K562 (cell line): Measurements from ENCODE around the gene KDF1. TPM values are rescaled to one million over a fixed set of nuclear protein-coding genes. Genes with fewer than 3 reads are reported as not detected.

ENCODE experiments used
- GABPB1 ChIP-seq: sonication (generic); formaldehyde crosslinking; IDR thresholded peaks from 2 replicates; pipeline ENCODE4 v1.8.0; 2022; ENCODE audit warnings: mild to moderate bottlenecking, missing genetic modification reagents
- LEF1 ChIP-seq: fragments of 450-650 bp; IDR thresholded peaks from 2 replicates; pipeline ENCODE4 v1.6.1; 2016; ENCODE audit warnings: mild to moderate bottlenecking
- MEF2D ChIP-seq: conservative IDR thresholded peaks from 2 replicates; pipeline ENCODE4 v1.6.1; 2016; ENCODE audit warnings: low read depth, missing genetic modification characterization, missing compliant biosample characterization
- NFATC3 ChIP-seq: fragments of 450-650 bp; IDR thresholded peaks from 2 replicates; pipeline ENCODE4 v1.6.1; 2017; ENCODE audit warnings: mild to moderate bottlenecking
- NR1H2 ChIP-seq: sonication (generic); formaldehyde crosslinking; IDR thresholded peaks from 2 replicates; pipeline ENCODE4 v1.4.0; 2020; ENCODE audit warnings: mild to moderate bottlenecking, missing genetic modification reagents
- NR2C1 ChIP-seq, 2 experiments: fragments of 450-650 bp; IDR thresholded peaks; 2 replicates each; pipeline ENCODE4 v1.6.1; 2017; ENCODE audit warnings: mild to moderate bottlenecking in 2 of 2, antibody characterized with exemption in 1 of 2, inconsistent platforms in 1 of 2, missing compliant biosample characterization in 1 of 2, missing genetic modification characterization in 1 of 2
- OTX1 ChIP-seq: fragments of 450-650 bp; formaldehyde crosslinking; IDR thresholded peaks from 2 replicates; pipeline ENCODE4 v1.4.0; 2022; ENCODE audit warnings: mild to moderate bottlenecking
- RFX5 ChIP-seq: IDR thresholded peaks from 2 replicates; pipeline ENCODE4 v1.6.1; 2011; ENCODE audit warnings: low read depth, mild to moderate bottlenecking, improper control_type of control experiment, low read length
- SIN3A ChIP-seq, 2 experiments: fragments of 150-350 bp in 1 of 2; IDR thresholded peaks; 2 replicates each; pipeline ENCODE4 v1.6.1; 2011 to 2016; ENCODE audit warnings: borderline replicate concordance in 2 of 2, low read depth in 2 of 2, low read length in 2 of 2, mild to moderate bottlenecking in 2 of 2, moderate library complexity in 2 of 2; ENCODE audit not compliant: control insufficient read depth in 1 of 2
- SNAPC5 ChIP-seq: fragments of 250-450 bp; sonication (Bioruptor Pico); IDR thresholded peaks from 2 replicates; pipeline ENCODE4 v1.8.0; 2021; ENCODE audit warnings: moderate library complexity, mild to moderate bottlenecking, inconsistent platforms
- SP1 ChIP-seq: sonication (generic); formaldehyde crosslinking; IDR thresholded peaks from 2 replicates; pipeline ENCODE4 v1.8.1; 2022; ENCODE audit warnings: mild to moderate bottlenecking, missing genetic modification reagents
- ZBTB17 ChIP-seq: fragments of 450-650 bp; formaldehyde crosslinking; IDR thresholded peaks from 2 replicates; pipeline ENCODE4 v1.4.0; 2020; ENCODE audit warnings: mild to moderate bottlenecking
- ZNF324 ChIP-seq: fragments of 250-450 bp; sonication (Bioruptor Pico); IDR thresholded peaks from 2 replicates; pipeline ENCODE4 v1.4.0; 2020; ENCODE audit warnings: mild to moderate bottlenecking
- polyA plus RNA-seq, 8 experiments: library from polyadenylated mRNA; depleted of rRNA in 4 of 8; stranded (reverse) in 5 of 8; unstranded in 3 of 8; fragments of >200 nt; fragmentation: Nextera tagmentation in 2 of 8; fragmentation: Illumina TruSeq in 1 of 8; extraction: Ambion mirVana in 2 of 8; extraction: Trizol in 1 of 8; gene quantifications; 2 replicates each; pipeline versions ENCODE4 v1.2.1 to v1.2.3, GENCODE V29; 2011 to 2014; ENCODE audit warnings: inconsistent platforms in 1 of 8, missing spikeins in 1 of 8
- total RNA-seq, 7 experiments: library from RNA; depleted of rRNA in 6 of 7; stranded (reverse); fragments of >200 nt in 6 of 7; fragmentation: Illumina TruSeq in 2 of 7; extraction: Trizol in 2 of 7; gene quantifications; 2 replicates each; pipeline versions ENCODE4 v1.2.1 to v1.2.3, GENCODE V29; 2011 to 2021; ENCODE audit warnings: low replicate concordance in 1 of 7
- TF ChIP-seq, protein P1 (sequence below), 2 experiments: fragments of 450-650 bp; formaldehyde crosslinking in 1 of 2; IDR thresholded peaks; 2 replicates each; pipeline versions ENCODE4 v1.4.0 to v1.6.1; 2014 to 2020; ENCODE audit warnings: mild to moderate bottlenecking in 2 of 2, borderline replicate concordance in 1 of 2, low read depth in 1 of 2
- TF ChIP-seq, protein P2 (sequence below): fragments of 450-650 bp; IDR thresholded peaks from 2 replicates; pipeline ENCODE4 v1.6.1; 2018; ENCODE audit not compliant: partially characterized antibody

KDF1 gene
- total and polyA plus RNA-seq, 9 of the 15 experiments (the other 6 are each of a cell fraction or from before 2014, with no cell fraction given) = 0.38 to 1.9 (median 0.83) TPM

GRCh38 chr1:26900001-26900814, 60.1 kb downstream of the KDF1 start, which contains the start of gene GPATCH3 (continued):
- TF ChIP-seq, protein P1, sequence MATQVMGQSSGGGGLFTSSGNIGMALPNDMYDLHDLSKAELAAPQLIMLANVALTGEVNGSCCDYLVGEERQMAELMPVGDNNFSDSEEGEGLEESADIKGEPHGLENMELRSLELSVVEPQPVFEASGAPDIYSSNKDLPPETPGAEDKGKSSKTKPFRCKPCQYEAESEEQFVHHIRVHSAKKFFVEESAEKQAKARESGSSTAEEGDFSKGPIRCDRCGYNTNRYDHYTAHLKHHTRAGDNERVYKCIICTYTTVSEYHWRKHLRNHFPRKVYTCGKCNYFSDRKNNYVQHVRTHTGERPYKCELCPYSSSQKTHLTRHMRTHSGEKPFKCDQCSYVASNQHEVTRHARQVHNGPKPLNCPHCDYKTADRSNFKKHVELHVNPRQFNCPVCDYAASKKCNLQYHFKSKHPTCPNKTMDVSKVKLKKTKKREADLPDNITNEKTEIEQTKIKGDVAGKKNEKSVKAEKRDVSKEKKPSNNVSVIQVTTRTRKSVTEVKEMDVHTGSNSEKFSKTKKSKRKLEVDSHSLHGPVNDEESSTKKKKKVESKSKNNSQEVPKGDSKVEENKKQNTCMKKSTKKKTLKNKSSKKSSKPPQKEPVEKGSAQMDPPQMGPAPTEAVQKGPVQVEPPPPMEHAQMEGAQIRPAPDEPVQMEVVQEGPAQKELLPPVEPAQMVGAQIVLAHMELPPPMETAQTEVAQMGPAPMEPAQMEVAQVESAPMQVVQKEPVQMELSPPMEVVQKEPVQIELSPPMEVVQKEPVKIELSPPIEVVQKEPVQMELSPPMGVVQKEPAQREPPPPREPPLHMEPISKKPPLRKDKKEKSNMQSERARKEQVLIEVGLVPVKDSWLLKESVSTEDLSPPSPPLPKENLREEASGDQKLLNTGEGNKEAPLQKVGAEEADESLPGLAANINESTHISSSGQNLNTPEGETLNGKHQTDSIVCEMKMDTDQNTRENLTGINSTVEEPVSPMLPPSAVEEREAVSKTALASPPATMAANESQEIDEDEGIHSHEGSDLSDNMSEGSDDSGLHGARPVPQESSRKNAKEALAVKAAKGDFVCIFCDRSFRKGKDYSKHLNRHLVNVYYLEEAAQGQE (IDR thresholded peaks at IDR 0.05; ENCODE audit: borderline replicate concordance) = peak; percentile 60
- TF ChIP-seq, protein P1 (CRISPR knock-in tag; IDR thresholded peaks at IDR 0.05; ENCODE audit: low read depth) = 0 out of 2 replicates have a peak, but pooled peaks have one; percentile 63
- TF ChIP-seq SIN3A (IDR thresholded peaks at IDR 0.05; ENCODE audit: borderline replicate concordance in 2 of 2, control insufficient read depth in 1 of 2, low read depth in 2 of 2, low read length in 2 of 2) (peak; percentile 96 to 99), SNAPC5 (CRISPR knock-in tag) (no peak), LEF1 (no peak), NR1H2 (no peak), NFATC3 (no peak), NR2C1 (IDR thresholded peaks at IDR 0.05) (peak; percentile 43; the same call in 1 of the 2 replicates), NR2C1 (tag; IDR thresholded peaks at IDR 0.05) (peak; percentile 13; the same call in 1 of the 2 replicates), MEF2D (no peak), ZBTB17 (CRISPR knock-in tag) (peak; percentile 45; the same call in 1 of the 2 replicates), SP1 (peak; percentile 73), ZNF324 (no peak), OTX1 (CRISPR knock-in tag) (no peak), RFX5 (no peak), GABPB1 (CRISPR knock-in tag) (peak; percentile 41; the same call in 1 of the 2 replicates)
- TF ChIP-seq, protein P2, sequence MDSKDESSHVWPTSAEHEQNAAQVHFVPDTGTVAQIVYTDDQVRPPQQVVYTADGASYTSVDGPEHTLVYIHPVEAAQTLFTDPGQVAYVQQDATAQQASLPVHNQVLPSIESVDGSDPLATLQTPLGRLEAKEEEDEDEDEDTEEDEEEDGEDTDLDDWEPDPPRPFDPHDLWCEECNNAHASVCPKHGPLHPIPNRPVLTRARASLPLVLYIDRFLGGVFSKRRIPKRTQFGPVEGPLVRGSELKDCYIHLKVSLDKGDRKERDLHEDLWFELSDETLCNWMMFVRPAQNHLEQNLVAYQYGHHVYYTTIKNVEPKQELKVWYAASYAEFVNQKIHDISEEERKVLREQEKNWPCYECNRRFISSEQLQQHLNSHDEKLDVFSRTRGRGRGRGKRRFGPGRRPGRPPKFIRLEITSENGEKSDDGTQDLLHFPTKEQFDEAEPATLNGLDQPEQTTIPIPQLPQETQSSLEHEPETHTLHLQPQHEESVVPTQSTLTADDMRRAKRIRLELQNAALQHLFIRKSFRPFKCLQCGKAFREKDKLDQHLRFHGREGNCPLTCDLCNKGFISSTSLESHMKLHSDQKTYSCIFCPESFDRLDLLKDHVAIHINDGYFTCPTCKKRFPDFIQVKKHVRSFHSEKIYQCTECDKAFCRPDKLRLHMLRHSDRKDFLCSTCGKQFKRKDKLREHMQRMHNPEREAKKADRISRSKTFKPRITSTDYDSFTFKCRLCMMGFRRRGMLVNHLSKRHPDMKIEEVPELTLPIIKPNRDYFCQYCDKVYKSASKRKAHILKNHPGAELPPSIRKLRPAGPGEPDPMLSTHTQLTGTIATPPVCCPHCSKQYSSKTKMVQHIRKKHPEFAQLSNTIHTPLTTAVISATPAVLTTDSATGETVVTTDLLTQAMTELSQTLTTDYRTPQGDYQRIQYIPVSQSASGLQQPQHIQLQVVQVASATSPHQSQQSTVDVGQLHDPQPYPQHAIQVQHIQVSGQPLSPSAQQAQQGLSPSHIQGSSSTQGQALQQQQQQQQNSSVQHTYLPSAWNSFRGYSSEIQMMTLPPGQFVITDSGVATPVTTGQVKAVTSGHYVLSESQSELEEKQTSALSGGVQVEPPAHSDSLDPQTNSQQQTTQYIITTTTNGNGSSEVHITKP = peak; percentile 30
